ENCODE data around the gene LRRC25.

DNA sequence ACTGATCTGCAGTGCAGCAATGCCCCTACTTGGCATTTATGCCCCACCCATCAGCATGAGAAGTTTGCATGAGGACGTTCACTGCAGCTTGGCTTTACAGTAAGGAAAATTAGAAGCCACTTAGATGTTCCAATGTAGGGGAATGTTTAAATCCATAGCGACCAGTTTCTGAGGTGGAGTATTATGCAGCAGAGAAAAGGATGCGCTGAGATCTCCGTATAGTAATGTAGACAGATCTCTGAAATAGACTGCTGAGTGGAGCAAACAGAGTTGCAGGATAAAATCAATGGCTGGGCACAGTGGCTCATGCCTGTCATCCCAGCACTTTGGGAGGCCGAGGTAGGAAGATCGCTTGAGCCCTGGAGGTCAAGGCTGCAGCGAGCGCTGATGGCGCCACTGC lies 46.9 kb downstream of the LRRC25 start:
- TF ChIP-seq ZNF768 (tag by site-specific recombination; IDR thresholded peaks at IDR 0.05) (no peak), ZNF2 (tag by site-specific recombination; IDR thresholded peaks at IDR 0.05) (no peak), ZNF777 (tag by site-specific recombination; IDR thresholded peaks at IDR 0.05; ENCODE audit: borderline replicate concordance) (no peak), ZNF747 (tag by site-specific recombination; IDR thresholded peaks at IDR 0.05) (no peak), ZNF776 (tag by site-specific recombination; IDR thresholded peaks at IDR 0.05; ENCODE audit: borderline replicate concordance) (no peak), ZFP41 (tag by site-specific recombination; IDR thresholded peaks at IDR 0.05; ENCODE audit: borderline replicate concordance) (no peak), YY1 (tag by site-specific recombination; IDR thresholded peaks at IDR 0.05) (no peak), ZNF610 (tag by site-specific recombination; IDR thresholded peaks at IDR 0.05; ENCODE audit: borderline replicate concordance) (no peak), ZNF529 (tag by site-specific recombination; IDR thresholded peaks at IDR 0.05; ENCODE audit: insufficient replicate concordance) (no peak), TCF7L2 (IDR thresholded peaks at IDR 0.05; ENCODE audit: borderline replicate concordance, low read depth, low read length) (no peak)
- TF ChIP-seq, protein P1, sequence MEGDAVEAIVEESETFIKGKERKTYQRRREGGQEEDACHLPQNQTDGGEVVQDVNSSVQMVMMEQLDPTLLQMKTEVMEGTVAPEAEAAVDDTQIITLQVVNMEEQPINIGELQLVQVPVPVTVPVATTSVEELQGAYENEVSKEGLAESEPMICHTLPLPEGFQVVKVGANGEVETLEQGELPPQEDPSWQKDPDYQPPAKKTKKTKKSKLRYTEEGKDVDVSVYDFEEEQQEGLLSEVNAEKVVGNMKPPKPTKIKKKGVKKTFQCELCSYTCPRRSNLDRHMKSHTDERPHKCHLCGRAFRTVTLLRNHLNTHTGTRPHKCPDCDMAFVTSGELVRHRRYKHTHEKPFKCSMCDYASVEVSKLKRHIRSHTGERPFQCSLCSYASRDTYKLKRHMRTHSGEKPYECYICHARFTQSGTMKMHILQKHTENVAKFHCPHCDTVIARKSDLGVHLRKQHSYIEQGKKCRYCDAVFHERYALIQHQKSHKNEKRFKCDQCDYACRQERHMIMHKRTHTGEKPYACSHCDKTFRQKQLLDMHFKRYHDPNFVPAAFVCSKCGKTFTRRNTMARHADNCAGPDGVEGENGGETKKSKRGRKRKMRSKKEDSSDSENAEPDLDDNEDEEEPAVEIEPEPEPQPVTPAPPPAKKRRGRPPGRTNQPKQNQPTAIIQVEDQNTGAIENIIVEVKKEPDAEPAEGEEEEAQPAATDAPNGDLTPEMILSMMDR (tag by site-specific recombination; IDR thresholded peaks at IDR 0.05), result no peak
- TF ChIP-seq, protein P2, sequence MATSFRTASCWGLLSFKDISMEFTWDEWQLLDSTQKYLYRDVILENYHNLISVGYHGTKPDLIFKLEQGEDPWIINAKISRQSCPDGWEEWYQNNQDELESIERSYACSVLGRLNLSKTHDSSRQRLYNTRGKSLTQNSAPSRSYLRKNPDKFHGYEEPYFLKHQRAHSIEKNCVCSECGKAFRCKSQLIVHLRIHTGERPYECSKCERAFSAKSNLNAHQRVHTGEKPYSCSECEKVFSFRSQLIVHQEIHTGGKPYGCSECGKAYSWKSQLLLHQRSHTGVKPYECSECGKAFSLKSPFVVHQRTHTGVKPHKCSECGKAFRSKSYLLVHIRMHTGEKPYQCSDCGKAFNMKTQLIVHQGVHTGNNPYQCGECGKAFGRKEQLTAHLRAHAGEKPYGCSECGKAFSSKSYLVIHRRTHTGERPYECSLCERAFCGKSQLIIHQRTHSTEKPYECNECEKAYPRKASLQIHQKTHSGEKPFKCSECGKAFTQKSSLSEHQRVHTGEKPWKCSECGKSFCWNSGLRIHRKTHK (tag by site-specific recombination; IDR thresholded peaks at IDR 0.05), result no peak
- TF ChIP-seq, protein P3, sequence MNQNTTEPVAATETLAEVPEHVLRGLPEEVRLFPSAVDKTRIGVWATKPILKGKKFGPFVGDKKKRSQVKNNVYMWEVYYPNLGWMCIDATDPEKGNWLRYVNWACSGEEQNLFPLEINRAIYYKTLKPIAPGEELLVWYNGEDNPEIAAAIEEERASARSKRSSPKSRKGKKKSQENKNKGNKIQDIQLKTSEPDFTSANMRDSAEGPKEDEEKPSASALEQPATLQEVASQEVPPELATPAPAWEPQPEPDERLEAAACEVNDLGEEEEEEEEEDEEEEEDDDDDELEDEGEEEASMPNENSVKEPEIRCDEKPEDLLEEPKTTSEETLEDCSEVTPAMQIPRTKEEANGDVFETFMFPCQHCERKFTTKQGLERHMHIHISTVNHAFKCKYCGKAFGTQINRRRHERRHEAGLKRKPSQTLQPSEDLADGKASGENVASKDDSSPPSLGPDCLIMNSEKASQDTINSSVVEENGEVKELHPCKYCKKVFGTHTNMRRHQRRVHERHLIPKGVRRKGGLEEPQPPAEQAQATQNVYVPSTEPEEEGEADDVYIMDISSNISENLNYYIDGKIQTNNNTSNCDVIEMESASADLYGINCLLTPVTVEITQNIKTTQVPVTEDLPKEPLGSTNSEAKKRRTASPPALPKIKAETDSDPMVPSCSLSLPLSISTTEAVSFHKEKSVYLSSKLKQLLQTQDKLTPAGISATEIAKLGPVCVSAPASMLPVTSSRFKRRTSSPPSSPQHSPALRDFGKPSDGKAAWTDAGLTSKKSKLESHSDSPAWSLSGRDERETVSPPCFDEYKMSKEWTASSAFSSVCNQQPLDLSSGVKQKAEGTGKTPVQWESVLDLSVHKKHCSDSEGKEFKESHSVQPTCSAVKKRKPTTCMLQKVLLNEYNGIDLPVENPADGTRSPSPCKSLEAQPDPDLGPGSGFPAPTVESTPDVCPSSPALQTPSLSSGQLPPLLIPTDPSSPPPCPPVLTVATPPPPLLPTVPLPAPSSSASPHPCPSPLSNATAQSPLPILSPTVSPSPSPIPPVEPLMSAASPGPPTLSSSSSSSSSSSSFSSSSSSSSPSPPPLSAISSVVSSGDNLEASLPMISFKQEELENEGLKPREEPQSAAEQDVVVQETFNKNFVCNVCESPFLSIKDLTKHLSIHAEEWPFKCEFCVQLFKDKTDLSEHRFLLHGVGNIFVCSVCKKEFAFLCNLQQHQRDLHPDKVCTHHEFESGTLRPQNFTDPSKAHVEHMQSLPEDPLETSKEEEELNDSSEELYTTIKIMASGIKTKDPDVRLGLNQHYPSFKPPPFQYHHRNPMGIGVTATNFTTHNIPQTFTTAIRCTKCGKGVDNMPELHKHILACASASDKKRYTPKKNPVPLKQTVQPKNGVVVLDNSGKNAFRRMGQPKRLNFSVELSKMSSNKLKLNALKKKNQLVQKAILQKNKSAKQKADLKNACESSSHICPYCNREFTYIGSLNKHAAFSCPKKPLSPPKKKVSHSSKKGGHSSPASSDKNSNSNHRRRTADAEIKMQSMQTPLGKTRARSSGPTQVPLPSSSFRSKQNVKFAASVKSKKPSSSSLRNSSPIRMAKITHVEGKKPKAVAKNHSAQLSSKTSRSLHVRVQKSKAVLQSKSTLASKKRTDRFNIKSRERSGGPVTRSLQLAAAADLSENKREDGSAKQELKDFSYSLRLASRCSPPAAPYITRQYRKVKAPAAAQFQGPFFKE (tag by site-specific recombination; IDR thresholded peaks at IDR 0.05; ENCODE audit: borderline replicate concordance), result no peak

All from HEK293 (cell line).